ENCODE data around the gene KRTAP10-10.
"Not testable (repeated sequence)": the region's sequence is repeated elsewhere in the genome, so short reads cannot be mapped to it uniquely, and the experiment has no call there.

KRTAP10-10 gene

DNA sequence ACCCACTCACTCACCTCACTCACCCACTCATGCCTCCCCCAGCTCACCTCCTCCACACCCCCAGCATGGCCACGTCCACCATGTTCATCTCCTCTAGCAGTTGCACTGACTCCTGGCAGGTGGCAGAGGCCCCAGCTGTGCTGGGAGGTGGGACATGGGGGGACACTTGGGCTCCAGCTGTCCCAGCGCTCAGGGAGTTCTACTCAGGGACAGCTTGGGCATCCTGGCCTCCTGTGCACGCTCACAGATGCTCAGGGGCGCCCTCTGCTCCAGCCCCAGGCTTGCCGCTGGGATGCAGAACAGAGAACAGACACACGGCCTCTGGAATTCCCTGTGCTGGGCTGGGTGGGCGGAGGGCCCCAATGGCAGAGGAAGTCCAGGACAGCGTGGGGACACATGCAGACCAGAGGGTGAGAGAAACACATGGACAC is 20.1 kb upstream of the KRTAP10-10 start:
- Histone ChIP-seq H3K27ac (ENCODE audit: low read length) (no peak overlapping the region), H3K4me1 (ENCODE audit: control insufficient read depth, low read depth, low read length) (no peaks in the 10 kb centered on the region), H3K36me3 (ENCODE audit: control insufficient read depth, low read depth, low read length) (no peaks in the 10 kb centered on the region), H3K9me3 (ENCODE audit: control insufficient read depth, low read depth, low read length) (no peaks in the 10 kb centered on the region), H3K4me3 (ENCODE audit: low read length) (no peak overlapping the region), H3K9ac (ENCODE audit: low read length) (no peak overlapping the region), H3K27me3 (ENCODE audit: control insufficient read depth, insufficient read depth, low read length) (no peaks in the 10 kb centered on the region)

DNA sequence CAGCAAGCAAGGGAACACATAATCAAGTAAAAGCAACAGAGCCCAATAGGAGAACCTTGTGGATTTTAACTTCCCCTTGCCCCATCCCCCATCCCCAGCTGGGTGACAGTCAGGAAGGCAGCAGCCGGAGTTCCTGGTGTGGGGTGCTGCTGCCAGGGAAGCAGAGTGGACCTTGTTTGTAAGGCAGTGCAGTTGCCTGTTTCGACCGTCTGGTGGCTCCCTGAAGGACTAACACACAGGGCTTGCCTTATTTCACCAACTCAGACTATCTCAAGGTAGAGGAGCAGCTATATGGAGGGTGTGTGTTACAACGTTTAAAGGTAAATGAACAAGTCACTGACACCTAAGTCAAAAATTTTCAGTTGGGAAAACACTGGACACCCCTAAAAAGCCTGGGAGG is 18.7 kb upstream of the KRTAP10-10 start:
- no peaks in the 10 kb centered on the region for H3K4me1 ChIP-seq (ENCODE audit: control insufficient read depth, low read depth, low read length)
- H3K9ac ChIP-seq (ENCODE audit: low read length): no peak overlapping the region
- H3K9me3 ChIP-seq (ENCODE audit: control insufficient read depth, low read depth, low read length): peaks cover 7% of the 10 kb centered on the region
- no peaks in the 10 kb centered on the region for H3K36me3 ChIP-seq (ENCODE audit: control insufficient read depth, low read depth, low read length)
- H3K4me3 ChIP-seq (ENCODE audit: low read length): no peak overlapping the region
- no peaks in the 10 kb centered on the region for H3K27me3 ChIP-seq (ENCODE audit: control insufficient read depth, insufficient read depth, low read length)
- no peak overlapping the region for H3K27ac ChIP-seq (ENCODE audit: low read length)

GRCh38 chr21:44618909-44619308 is 18.2 kb upstream of the KRTAP10-10 start:
- Histone ChIP-seq H3K27me3 (ENCODE audit: control insufficient read depth, insufficient read depth, low read length) (no peaks in the 10 kb centered on the region), H3K9me3 (ENCODE audit: control insufficient read depth, low read depth, low read length) (peaks cover 11% of the 10 kb centered on the region), H3K4me1 (ENCODE audit: control insufficient read depth, low read depth, low read length) (no peaks in the 10 kb centered on the region), H3K27ac (ENCODE audit: low read length) (no peak overlapping the region), H3K9ac (ENCODE audit: low read length) (no peak overlapping the region), H3K4me3 (ENCODE audit: low read length) (no peak overlapping the region), H3K36me3 (ENCODE audit: control insufficient read depth, low read depth, low read length) (no peaks in the 10 kb centered on the region)

DNA sequence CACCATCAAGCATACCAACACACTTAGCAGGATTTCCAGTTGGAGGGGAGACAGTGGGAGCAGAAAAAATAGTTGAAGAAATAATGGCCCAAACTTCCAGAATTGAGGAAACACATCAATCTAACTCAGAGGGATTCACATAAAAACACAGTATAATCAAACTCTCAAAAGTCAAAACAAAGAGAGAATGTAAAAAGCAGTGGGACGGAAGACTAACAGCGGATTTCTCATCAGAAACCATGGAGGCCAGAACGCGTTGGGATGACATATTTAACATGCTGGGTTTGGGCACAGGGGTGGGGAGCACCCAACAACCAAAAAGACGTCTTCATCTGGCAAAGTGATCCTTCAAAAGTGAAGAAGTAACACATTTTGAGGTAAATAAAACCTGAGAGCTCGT is 17.3 kb upstream of the KRTAP10-10 start:
- Histone ChIP-seq H3K4me1 (ENCODE audit: control insufficient read depth, low read depth, low read length) (no peaks in the 10 kb centered on the region), H3K36me3 (ENCODE audit: control insufficient read depth, low read depth, low read length) (no peaks in the 10 kb centered on the region), H3K27me3 (ENCODE audit: control insufficient read depth, insufficient read depth, low read length) (no peaks in the 10 kb centered on the region), H3K9ac (ENCODE audit: low read length) (no peak overlapping the region), H3K27ac (ENCODE audit: low read length) (no peak overlapping the region), H3K4me3 (ENCODE audit: low read length) (no peak overlapping the region), H3K9me3 (ENCODE audit: control insufficient read depth, low read depth, low read length) (peaks cover 15% of the 10 kb centered on the region)

DNA sequence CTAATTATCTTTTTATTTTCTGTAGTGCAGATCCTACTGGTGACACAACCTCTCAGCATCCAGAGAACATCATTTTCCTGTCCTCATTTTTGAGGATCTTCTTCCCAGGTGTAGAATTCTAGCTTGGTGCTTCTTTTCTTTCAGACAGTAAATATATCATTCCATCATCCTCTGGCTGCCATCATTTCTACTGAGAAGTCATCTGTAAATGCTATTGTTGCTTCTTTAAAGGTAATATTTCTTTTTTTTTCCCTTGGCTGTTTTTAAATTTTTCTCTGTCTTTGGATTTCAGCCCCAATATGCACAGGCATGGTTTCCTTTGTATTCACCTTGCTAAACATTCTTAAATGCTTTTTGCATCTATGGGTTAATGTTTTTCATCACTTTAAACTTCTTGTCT is 13.6 kb upstream of the KRTAP10-10 start:
- no peaks in the 10 kb centered on the region for H3K27me3 ChIP-seq (ENCODE audit: control insufficient read depth, insufficient read depth, low read length)
- no peaks in the 10 kb centered on the region for H3K4me1 ChIP-seq (ENCODE audit: control insufficient read depth, low read depth, low read length)
- H3K9ac ChIP-seq (ENCODE audit: low read length): no peak overlapping the region
- H3K9me3 ChIP-seq (ENCODE audit: control insufficient read depth, low read depth, low read length): peaks cover 19% of the 10 kb centered on the region
- H3K4me3 ChIP-seq (ENCODE audit: low read length): no peak overlapping the region
- no peaks in the 10 kb centered on the region for H3K36me3 ChIP-seq (ENCODE audit: control insufficient read depth, low read depth, low read length)
- no peak overlapping the region for H3K27ac ChIP-seq (ENCODE audit: low read length)

DNA sequence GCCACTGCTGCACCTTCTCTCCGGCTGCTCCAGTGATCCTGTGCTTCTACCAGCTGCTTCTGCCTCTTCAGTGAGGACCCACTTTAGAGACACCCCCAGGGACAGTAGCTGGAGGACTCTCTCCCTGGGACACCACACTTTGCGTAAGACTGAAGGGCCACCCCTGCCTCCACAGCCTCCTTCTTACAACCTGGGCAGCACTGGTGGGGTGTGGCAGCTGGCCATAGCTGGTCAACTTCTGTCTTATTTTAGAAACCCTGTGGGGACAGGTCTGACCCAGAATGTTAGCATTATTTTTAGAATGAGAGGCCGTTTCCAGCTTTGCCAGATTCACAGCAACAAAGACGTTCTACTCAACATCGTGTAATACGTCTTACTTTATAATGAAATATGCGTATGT is 11.4 kb upstream of the KRTAP10-10 start:
- Histone ChIP-seq H3K4me1 (ENCODE audit: control insufficient read depth, low read depth, low read length) (no peaks in the 10 kb centered on the region), H3K27me3 (ENCODE audit: control insufficient read depth, insufficient read depth, low read length) (no peaks in the 10 kb centered on the region), H3K27ac (ENCODE audit: low read length) (no peak overlapping the region), H3K9ac (ENCODE audit: low read length) (no peak overlapping the region), H3K4me3 (ENCODE audit: low read length) (no peak overlapping the region), H3K36me3 (ENCODE audit: control insufficient read depth, low read depth, low read length) (no peaks in the 10 kb centered on the region), H3K9me3 (ENCODE audit: control insufficient read depth, low read depth, low read length) (peaks cover 19% of the 10 kb centered on the region)

DNA sequence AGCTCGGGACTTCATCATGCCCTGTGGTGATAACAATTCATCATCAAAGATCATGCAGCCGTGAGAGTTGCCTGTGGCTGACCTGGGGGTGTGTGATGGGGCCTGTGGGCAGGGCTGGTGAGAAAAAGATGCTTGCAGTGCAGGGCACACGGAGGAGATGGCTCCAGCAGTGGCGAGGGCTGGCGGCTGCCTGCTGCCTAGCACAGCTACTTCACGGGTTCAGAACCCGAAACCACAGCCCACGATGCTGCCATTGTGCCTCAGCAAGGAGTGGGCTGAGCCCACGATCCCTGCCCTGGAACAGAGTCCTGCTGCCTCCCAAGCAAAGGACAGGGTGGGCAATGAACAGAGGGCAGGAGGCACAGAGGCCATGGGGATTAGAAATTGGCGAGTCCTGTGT is 10.9 kb upstream of the KRTAP10-10 start:
- H3K4me3 ChIP-seq (ENCODE audit: low read length): no peak overlapping the region
- H3K27me3 ChIP-seq (ENCODE audit: control insufficient read depth, insufficient read depth, low read length): no peaks in the 10 kb centered on the region
- H3K9me3 ChIP-seq (ENCODE audit: control insufficient read depth, low read depth, low read length): peaks cover 19% of the 10 kb centered on the region
- no peaks in the 10 kb centered on the region for H3K4me1 ChIP-seq (ENCODE audit: control insufficient read depth, low read depth, low read length)
- no peaks in the 10 kb centered on the region for H3K36me3 ChIP-seq (ENCODE audit: control insufficient read depth, low read depth, low read length)
- no peak overlapping the region for H3K27ac ChIP-seq (ENCODE audit: low read length)
- no peak overlapping the region for H3K9ac ChIP-seq (ENCODE audit: low read length)

DNA sequence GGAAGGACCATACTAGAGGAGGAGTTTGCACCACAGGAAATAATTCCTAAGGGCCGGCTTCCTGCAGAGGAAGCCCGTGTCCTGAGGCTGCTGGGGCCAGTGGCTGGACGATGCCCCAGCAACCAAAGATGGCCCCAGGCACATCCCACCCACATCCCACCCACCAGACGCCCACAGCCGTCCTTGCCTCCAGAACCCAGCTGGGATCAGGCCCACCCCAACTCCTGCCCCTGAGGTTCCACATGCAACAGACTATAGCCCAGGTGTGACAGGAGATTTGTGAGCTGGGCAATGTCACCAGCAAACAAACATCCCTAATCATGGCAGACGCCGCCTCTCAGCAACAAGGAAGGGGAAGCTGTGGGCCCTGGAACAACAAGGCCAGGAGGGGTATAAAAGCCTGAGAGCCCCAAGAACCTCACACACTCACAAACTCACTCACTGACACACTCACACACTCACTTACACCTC is 10.4 kb upstream of the KRTAP10-10 start, which contains the start of gene KRTAP10-9:
KRTAP10-9 (plus strand) TSS at position 421 of the 471 bp plus-strand sequence. CDS start 79 bp downstream, outside the sequence.
- no peaks in the 10 kb centered on the region for H3K27me3 ChIP-seq (ENCODE audit: control insufficient read depth, insufficient read depth, low read length)
- no peak within 1 kb of the TSS for H3K27ac ChIP-seq (ENCODE audit: low read length)
- H3K9me3 ChIP-seq (ENCODE audit: control insufficient read depth, low read depth, low read length): peaks cover 19% of the 10 kb centered on the region
- no peaks in the 10 kb centered on the region for H3K4me1 ChIP-seq (ENCODE audit: control insufficient read depth, low read depth, low read length)
- H3K9ac ChIP-seq (ENCODE audit: low read length): no peak within 1 kb of the TSS
- no peak within 1 kb of the TSS for H3K4me3 ChIP-seq (ENCODE audit: low read length)
- H3K36me3 ChIP-seq (ENCODE audit: control insufficient read depth, low read depth, low read length): no peaks in the 10 kb centered on the region

- H3K9me3 ChIP-seq (ENCODE audit: control insufficient read depth, low read depth, low read length): peaks cover 19% of the 10 kb centered on the region
- H3K27ac ChIP-seq (ENCODE audit: low read length); H3K27me3 ChIP-seq (ENCODE audit: control insufficient read depth, insufficient read depth, low read length); H3K4me3 ChIP-seq (ENCODE audit: low read length); H3K36me3 ChIP-seq (ENCODE audit: control insufficient read depth, low read depth, low read length); H3K9ac ChIP-seq (ENCODE audit: low read length); H3K4me1 ChIP-seq (ENCODE audit: control insufficient read depth, low read depth, low read length): not testable (repeated sequence)
Observed at GRCh38 chr21:44627181-44627822, 9.9 kb upstream of the KRTAP10-10 start.

DNA sequence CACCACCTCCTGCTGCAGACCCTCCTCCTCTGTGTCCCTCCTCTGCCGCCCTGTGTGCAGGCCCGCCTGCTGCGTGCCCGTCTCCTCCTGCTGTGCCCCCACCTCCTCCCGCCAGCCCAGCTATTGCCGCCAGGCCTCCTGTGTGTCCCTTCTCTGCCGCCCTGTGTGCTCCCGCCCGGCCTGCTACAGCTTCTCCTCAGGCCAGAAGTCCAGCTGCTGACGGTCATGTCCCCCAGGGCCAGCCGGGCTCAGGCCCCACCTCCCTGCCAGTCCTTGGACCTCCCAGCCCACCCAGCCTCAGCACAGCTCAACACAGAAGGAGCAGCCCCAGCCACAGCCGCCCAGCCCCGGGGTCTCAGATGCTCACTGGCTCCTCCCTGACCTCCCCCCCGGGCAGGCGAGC is 9.3 kb upstream of the KRTAP10-10 start:
- not testable (repeated sequence) for H3K27ac ChIP-seq (ENCODE audit: low read length); H3K36me3 ChIP-seq (ENCODE audit: control insufficient read depth, low read depth, low read length); H3K4me3 ChIP-seq (ENCODE audit: low read length); H3K9ac ChIP-seq (ENCODE audit: low read length); H3K27me3 ChIP-seq (ENCODE audit: control insufficient read depth, insufficient read depth, low read length); H3K4me1 ChIP-seq (ENCODE audit: control insufficient read depth, low read depth, low read length)
- H3K9me3 ChIP-seq (ENCODE audit: control insufficient read depth, low read depth, low read length): peaks cover 19% of the 10 kb centered on the region

GRCh38 chr21:44628707-44629391 is 8.3 kb upstream of the KRTAP10-10 start:
- Histone ChIP-seq H3K4me1 (ENCODE audit: control insufficient read depth, low read depth, low read length) (no peaks in the 10 kb centered on the region), H3K36me3 (ENCODE audit: control insufficient read depth, low read depth, low read length) (no peaks in the 10 kb centered on the region), H3K4me3 (ENCODE audit: low read length) (no peak overlapping the region), H3K27me3 (ENCODE audit: control insufficient read depth, insufficient read depth, low read length) (no peaks in the 10 kb centered on the region), H3K9ac (ENCODE audit: low read length) (no peak overlapping the region), H3K9me3 (ENCODE audit: control insufficient read depth, low read depth, low read length) (peaks cover 8% of the 10 kb centered on the region), H3K27ac (ENCODE audit: low read length) (no peak overlapping the region)

DNA sequence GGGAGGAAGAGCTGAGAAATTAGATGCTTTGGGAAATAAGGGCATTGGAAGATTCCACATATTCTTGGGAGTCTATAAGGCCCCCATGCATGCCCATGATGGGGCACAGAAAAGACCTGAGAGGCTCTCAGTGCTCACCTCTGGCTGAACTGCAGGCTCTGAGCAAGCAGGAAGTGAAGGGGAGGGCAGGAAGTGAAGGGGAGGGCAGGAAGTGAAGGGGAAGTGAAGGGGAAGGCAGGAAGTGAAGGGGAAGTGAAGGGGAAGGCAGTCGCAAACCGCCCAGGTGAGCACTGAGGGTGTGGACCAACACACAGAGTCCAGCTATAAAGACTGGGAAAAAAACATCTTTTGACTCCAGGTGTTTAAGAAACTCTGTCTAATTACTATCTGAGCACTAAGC is 6.7 kb upstream of the KRTAP10-10 start:
- no peaks in the 10 kb centered on the region for H3K27me3 ChIP-seq (ENCODE audit: control insufficient read depth, insufficient read depth, low read length)

More for the DNA sequence above, 6.7 kb upstream of the KRTAP10-10 start:
- Histone ChIP-seq H3K9ac (ENCODE audit: low read length) (no peak overlapping the region), H3K4me1 (ENCODE audit: control insufficient read depth, low read depth, low read length) (no peaks in the 10 kb centered on the region), H3K36me3 (ENCODE audit: control insufficient read depth, low read depth, low read length) (no peaks in the 10 kb centered on the region), H3K4me3 (ENCODE audit: low read length) (no peak overlapping the region), H3K27ac (ENCODE audit: low read length) (no peak overlapping the region), H3K9me3 (ENCODE audit: control insufficient read depth, low read depth, low read length) (no peaks in the 10 kb centered on the region)

Data from iPS-18a (cell line).